HepG2 (cell line): Measurements from ENCODE around the gene FOSB. TPM values are rescaled to one million over a fixed set of nuclear protein-coding genes. Genes with fewer than 3 reads are reported as not detected.
A peak's percentile ranks its signal among the peaks of the same experiment; 100 is the strongest.

ENCODE experiments used
- ATAC-seq: fragments of 200-7000 bp; cut with Tn5 transposase; 3 replicates; pipeline ENCODE4 v1.9.1; 2020; ENCODE audit warnings: mild to moderate bottlenecking, moderate library complexity
- BruUV-seq: library from RNA; stranded (reverse); fragments of 400-500 nt; replicated peaks from 2 replicates; lab custom pipeline; 2021; lab: Mats Ljungman, UMichigan
- CTCF ChIA-PET: fragments of 300-600 bp; formaldehyde crosslinking; extraction: SDS; loops from one replicate; lab custom pipeline; 2021; ENCODE audit warnings: low total read pairs, inconsistent platforms, low intra/inter-chr PET ratio; lab: Yijun Ruan, JAX
- POLR2A ChIA-PET: fragments of 350-600 bp; sonication (Branson Sonifier 250); formaldehyde crosslinking; loops from one replicate; lab custom pipeline; 2020; ENCODE audit warnings: antibody characterized with exemption, inconsistent platforms; lab: Yijun Ruan, JAX
- DNase-seq: peaks from one replicate; pipeline ENCODE4 v3.0.0-alpha.2; 2015; ENCODE audit warnings: low spot score
- FAIRE-seq: peaks from 3 replicates; lab custom pipeline; 2011; peaks lifted over from hg19 to GRCh38; lab: Jason Lieb, UNC
- H2AFZ ChIP-seq: one replicate; pipeline ENCODE4 v1.6.1; 2011; ENCODE audit warnings: low read length, inconsistent platforms
- H3K27ac ChIP-seq: fragments of 300-600 bp; 3 replicates; pipeline ENCODE4 v1.8.0; 2011; ENCODE audit warnings: mixed run types, mild to moderate bottlenecking, mixed read lengths, low read length, inconsistent platforms; ENCODE audit not compliant: insufficient read depth; ENCODE audit errors: extremely low read length
- H3K27me3 ChIP-seq, 2 experiments: fragments of 200-600 bp in 1 of 2; 2 replicates in 1 of 2; 3 replicates in 1 of 2; pipeline versions ENCODE4 v1.6.0 to v1.8.0; 2011; ENCODE audit warnings: low read length in 2 of 2, mild to moderate bottlenecking in 2 of 2, moderate library complexity in 2 of 2, inconsistent platforms in 1 of 2; ENCODE audit not compliant: insufficient read depth in 2 of 2, control insufficient read depth in 1 of 2
- H3K36me3 ChIP-seq, 2 experiments: fragments of 200-600 bp in 1 of 2; replicated peaks in 1 of 2; 2 replicates in 1 of 2; 3 replicates in 1 of 2; pipeline versions ENCODE4 v1.5.1 to v1.8.0; 2011; ENCODE audit warnings: low read length in 2 of 2, inconsistent platforms in 1 of 2; ENCODE audit not compliant: insufficient read depth in 2 of 2, control insufficient read depth in 1 of 2
- H3K4me1 ChIP-seq: 2 replicates; pipeline ENCODE4 v1.5.1; 2012; ENCODE audit warnings: low read length, inconsistent platforms; ENCODE audit not compliant: insufficient read depth
- H3K4me2 ChIP-seq: 2 replicates; pipeline ENCODE4 v1.6.0; 2011; ENCODE audit warnings: low read depth, low read length, inconsistent platforms
- H3K4me3 ChIP-seq, 3 experiments: fragments of 200-600 bp in 1 of 3; sonication (generic), shearing (Covaris generic) in 1 of 3; replicated peaks in 1 of 3; 2 replicates each; pipeline ENCODE4 v1.5.1; 2011 to 2016; ENCODE audit warnings: low read length in 3 of 3, inconsistent platforms in 2 of 3, low read depth in 2 of 3, mild to moderate bottlenecking in 2 of 3, control low read depth in 1 of 3, mixed read lengths in 1 of 3; ENCODE audit not compliant: insufficient read depth in 1 of 3
- H3K79me2 ChIP-seq: one replicate; pipeline ENCODE4 v1.6.1; 2011; ENCODE audit warnings: low read length, inconsistent platforms; ENCODE audit not compliant: insufficient read depth
- H3K9ac ChIP-seq: 2 replicates; pipeline ENCODE4 v1.6.0; 2011; ENCODE audit warnings: mild to moderate bottlenecking, low read depth, low read length, inconsistent platforms; ENCODE audit not compliant: insufficient read depth
- H3K9me3 ChIP-seq: 2 replicates; pipeline ENCODE4 v1.5.1; 2012; ENCODE audit warnings: mild to moderate bottlenecking, low read length
- H4K20me1 ChIP-seq: 2 replicates; pipeline ENCODE4 v1.6.0; 2011; ENCODE audit warnings: inconsistent platforms, mild to moderate bottlenecking, low read length, moderate library complexity; ENCODE audit not compliant: insufficient read depth
- ARID3A ChIP-seq: IDR thresholded peaks from 2 replicates; pipeline ENCODE4 v1.6.1; 2012; ENCODE audit warnings: low read depth, low read length, improper control_type of control experiment
- CREBL2 ChIP-seq: sonication (generic); formaldehyde crosslinking; IDR thresholded peaks from 2 replicates; pipeline ENCODE4 v1.8.1; 2023; ENCODE audit warnings: missing genetic modification reagents, mild to moderate bottlenecking, borderline replicate concordance
- ELF3 ChIP-seq: IDR thresholded peaks from 2 replicates; pipeline ENCODE4 v1.6.1; 2016; ENCODE audit warnings: missing genetic modification reagents, missing compliant biosample characterization
- GFI1 ChIP-seq: sonication (generic); formaldehyde crosslinking; IDR thresholded peaks from 2 replicates; pipeline ENCODE4 v1.5.0; 2020; ENCODE audit warnings: missing genetic modification reagents, mild to moderate bottlenecking, borderline replicate concordance
- GTF3A ChIP-seq: sonication (generic); formaldehyde crosslinking; conservative IDR thresholded peaks from 2 replicates; pipeline ENCODE4 v1.4.0; 2020; ENCODE audit warnings: mild to moderate bottlenecking, missing genetic modification reagents
- KAT8 ChIP-seq: IDR thresholded peaks from 2 replicates; pipeline ENCODE4 v1.6.1; 2016; ENCODE audit warnings: missing genetic modification reagents, missing compliant biosample characterization
- ONECUT2 ChIP-seq: sonication (generic); formaldehyde crosslinking; IDR thresholded peaks from 2 replicates; pipeline ENCODE4 v1.4.0; 2020; ENCODE audit warnings: missing genetic modification reagents
- PAX8 ChIP-seq: sonication (generic); formaldehyde crosslinking; IDR thresholded peaks from 2 replicates; pipeline ENCODE4 v1.8.0; 2022; ENCODE audit warnings: mild to moderate bottlenecking, missing genetic modification reagents, borderline replicate concordance
- PHF20 ChIP-seq: sonication (generic); formaldehyde crosslinking; IDR thresholded peaks from 2 replicates; pipeline ENCODE4 v1.5.0; 2020; ENCODE audit warnings: mild to moderate bottlenecking, missing genetic modification reagents
- RERE ChIP-seq: IDR thresholded peaks from 2 replicates; pipeline ENCODE4 v1.6.1; 2016; ENCODE audit warnings: low read depth, missing genetic modification reagents, missing compliant biosample characterization
- TMF1 ChIP-seq: sonication (generic); formaldehyde crosslinking; IDR thresholded peaks from 2 replicates; pipeline ENCODE4 v1.8.1; 2022; ENCODE audit warnings: low read depth, missing genetic modification reagents
- ZNF3 ChIP-seq: IDR thresholded peaks from 2 replicates; pipeline ENCODE4 v1.7.0; 2017; ENCODE audit warnings: inconsistent platforms
- ZNF629 ChIP-seq: sonication (generic); formaldehyde crosslinking; conservative IDR thresholded peaks from 2 replicates; pipeline ENCODE4 v1.5.0; 2020; ENCODE audit warnings: missing genetic modification reagents
- ZNF678 ChIP-seq: sonication (generic); formaldehyde crosslinking; IDR thresholded peaks from 2 replicates; pipeline ENCODE4 v1.4.0; 2020; ENCODE audit warnings: mild to moderate bottlenecking, missing genetic modification reagents
- WGBS: methylation state at CpG from one replicate; pipeline ENCODE4 v1.1.6; 2017; ENCODE audit warnings: low lambda C conversion rate; 5-methylcytosine and 5-hydroxymethylcytosine counted together
- in situ Hi-C: cut with HindIII; loops from 2 replicates; pipeline ENCODE4 v1.10.0; 2017; ENCODE audit warnings: low pct_unique_long_range_greater_than_20kb; ENCODE audit not compliant: extremely low pct_ligation_motif_present
- intact Hi-C: fragments of 100-400 bp; cut with micrococcal nuclease; formaldehyde crosslinking; loops from one replicate; pipeline ENCODE4 v1.10.0; 2022; ENCODE audit not compliant: unreplicated experiment
- polyA plus RNA-seq, 8 experiments: library from polyadenylated mRNA; depleted of rRNA in 3 of 8; stranded (reverse) in 7 of 8; unstranded in 1 of 8; fragments of >200 nt; fragmentation: Illumina TruSeq in 4 of 8; extraction: Trizol in 4 of 8; gene quantifications; 2 replicates each; pipeline versions ENCODE4 v1.2.1 to v1.2.3, GENCODE V29; 2011 to 2016; ENCODE audit warnings: low read depth in 4 of 8, missing spikeins in 1 of 8, mixed read lengths in 1 of 8; ENCODE audit not compliant: insufficient read depth in 1 of 8
- total RNA-seq, 5 experiments: library from RNA; depleted of rRNA; stranded (reverse); fragments of >200 nt; fragmentation: Illumina TruSeq; extraction: Trizol; gene quantifications; 2 replicates each; pipeline ENCODE4 v1.2.3, GENCODE V29; 2016; ENCODE audit warnings: low read depth in 1 of 5
- TF ChIP-seq, protein P1 (sequence below): sonication (generic); formaldehyde crosslinking; IDR thresholded peaks from 2 replicates; pipeline ENCODE4 v1.8.0; 2022; ENCODE audit warnings: missing genetic modification reagents, mild to moderate bottlenecking, borderline replicate concordance

The FOSB gene
- total and polyA plus RNA-seq, 2 of the 13 experiments (the other 11 are each of a cell fraction or from before 2014, with no cell fraction given): 2.8 to 6.0 TPM

DNA sequence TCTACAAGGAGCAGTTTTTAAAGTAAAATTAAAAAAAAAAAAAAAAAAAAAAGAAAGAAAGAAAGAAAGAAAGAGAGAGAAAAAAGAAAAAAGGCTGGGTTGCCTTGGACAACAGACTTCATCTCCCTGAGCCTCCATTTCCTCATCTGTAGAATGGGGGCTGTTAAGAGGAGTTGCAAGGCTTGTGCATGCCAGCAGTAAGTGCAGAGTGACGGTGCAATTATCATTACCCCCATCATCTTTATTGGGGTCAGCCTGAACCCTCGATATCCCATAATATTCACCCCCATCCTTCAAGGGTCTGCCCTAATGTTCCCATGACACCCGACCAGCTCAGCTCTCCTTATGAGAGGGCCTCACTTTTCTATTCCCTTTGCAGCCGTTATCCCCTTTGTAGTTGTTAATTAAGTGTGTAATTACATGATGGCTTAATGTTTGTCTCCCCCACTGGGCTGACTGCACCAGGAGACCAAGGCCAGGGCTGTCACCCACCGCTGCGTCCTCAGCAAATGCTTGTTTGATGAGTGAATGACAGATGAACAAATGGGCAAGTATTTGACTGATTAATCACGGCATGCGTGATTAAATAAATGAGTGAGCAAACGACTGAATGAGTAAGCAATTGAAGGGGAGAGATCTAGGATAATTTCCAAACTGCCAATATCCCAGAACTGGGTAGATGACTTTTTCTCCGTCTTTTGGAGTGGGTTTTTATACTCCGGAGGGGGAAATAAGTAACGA, 10.1 kb downstream of the FOSB start:
- FAIRE-seq (no peak), DNase-seq (no peak), ATAC-seq (peak; percentile 6; the same call in 2 of the 3 replicates)
- in situ Hi-C loops (loop anchor here (5.0 to 10.0 kb wide), 2 partner anchors 36 to 53 kb away; partner anchors contain the start of gene ERCC1), intact Hi-C loops (loop anchor here (1.0 kb wide), 2 partner anchors 39 to 51 kb away; no protein-coding TSS in a partner anchor)
- Histone ChIP-seq H2AFZ (no peak overlapping the region), H3K9ac (peak overlapping the region; percentile 37; the same call in 1 of the 2 replicates), H3K79me2 (no peaks in the 10 kb centered on the region), H3K4me3 (peak overlapping the region; percentile 35 to 70 (median 60)), H3K27me3 (peaks cover 0 to 16% of the 10 kb centered on the region in 2 experiments; a peak in 2 of 5 replicates), H3K36me3 (no peaks in the 10 kb centered on the region), H3K4me1 (peaks cover 34% of the 10 kb centered on the region), H4K20me1 (no peaks in the 10 kb centered on the region), H3K4me2 (peak overlapping the region; percentile 86), H3K9me3 (no peaks in the 10 kb centered on the region), H3K27ac (no peak overlapping the region)
- no TSS peak for BruUV-seq
- CTCF ChIA-PET: interaction anchor here (2.6 to 3.5 kb wide), 4 partner anchors 31 to 73 kb away, joined by 9 to 117 read pairs (median 34); partner anchors contain the start of gene PPP1R13L
- WGBS: under 1% methylated on average over 12 of the region's 12 CpGs
- POLR2A ChIA-PET: interaction anchor here (1.0 to 2.3 kb wide), 8 partner anchors 9 to 74 kb away, joined by 3 to 33 read pairs (median 8); partner anchors contain the start of genes FOSB and PPP1R13L
- TF ChIP-seq GFI1 (no peak), TMF1 (CRISPR knock-in tag) (no peak), ARID3A (no peak), ONECUT2 (CRISPR knock-in tag) (no peak), KAT8 (no peak), ZNF629 (CRISPR knock-in tag) (peak; percentile 70), ZNF3 (peak; percentile 85; the same call in 1 of the 2 replicates), PAX8 (no peak), ZNF678 (CRISPR knock-in tag) (no peak), PHF20 (no peak), CREBL2 (CRISPR knock-in tag) (no peak), ELF3 (CRISPR knock-in tag) (no peak), RERE (peak; percentile 8; the same call in 1 of the 2 replicates), GTF3A (CRISPR knock-in tag) (no peak)
- TF ChIP-seq, protein P1, sequence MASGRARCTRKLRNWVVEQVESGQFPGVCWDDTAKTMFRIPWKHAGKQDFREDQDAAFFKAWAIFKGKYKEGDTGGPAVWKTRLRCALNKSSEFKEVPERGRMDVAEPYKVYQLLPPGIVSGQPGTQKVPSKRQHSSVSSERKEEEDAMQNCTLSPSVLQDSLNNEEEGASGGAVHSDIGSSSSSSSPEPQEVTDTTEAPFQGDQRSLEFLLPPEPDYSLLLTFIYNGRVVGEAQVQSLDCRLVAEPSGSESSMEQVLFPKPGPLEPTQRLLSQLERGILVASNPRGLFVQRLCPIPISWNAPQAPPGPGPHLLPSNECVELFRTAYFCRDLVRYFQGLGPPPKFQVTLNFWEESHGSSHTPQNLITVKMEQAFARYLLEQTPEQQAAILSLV (CRISPR knock-in tag): 0 out of 2 replicates have a peak, but pooled peaks have one; percentile 9
